ENCODE results near the gene KRTAP12-1. TPM values are rescaled to one million over a fixed set of nuclear protein-coding genes. Genes with fewer than 3 reads are reported as not detected.

Gene KRTAP12-1
- total and polyA plus RNA-seq, 7 donors = not detected

GRCh38 chr21:44724196-44724595 lies 42.2 kb upstream of the KRTAP12-1 start:
- no peak for TF ChIP-seq CTCF (IDR thresholded peaks at IDR 0.05)
- Histone ChIP-seq H3K27ac (no peak overlapping the region), H3K36me3 (ENCODE audit: insufficient read depth in 1 of 2, low read depth in 1 of 2) (no peaks in the 10 kb centered on the region), H3K4me1 (no peaks in the 10 kb centered on the region), H3K27me3 (ENCODE audit: insufficient read depth in 3 of 3, low read length in 2 of 3) (peaks cover 0 to 71% (median 10%) of the 10 kb centered on the region in 3 donors), H3K9me3 (no peaks in the 10 kb centered on the region), H3K4me3 (no peak overlapping the region)
- intact Hi-C loops (cut with DNase I) = no loop called here
- 83 to 87% (median 87%) methylated on average over 7 of the region's 7 CpGs for WGBS, 3 donors
- DNase-seq (no peak), ATAC-seq (no peak)

GRCh38 chr21:44723177-44724131 lies 41.5 kb upstream of the KRTAP12-1 start:
- Histone ChIP-seq H3K4me3 (no peak overlapping the region), H3K4me1 (no peaks in the 10 kb centered on the region), H3K27ac (no peak overlapping the region), H3K9me3 (no peaks in the 10 kb centered on the region), H3K27me3 (ENCODE audit: insufficient read depth in 3 of 3, low read length in 2 of 3) (peaks cover 0 to 78% (median 10%) of the 10 kb centered on the region in 3 donors), H3K36me3 (ENCODE audit: insufficient read depth in 1 of 2, low read depth in 1 of 2) (no peaks in the 10 kb centered on the region)
- DNase-seq (no peak), ATAC-seq (no peak)
- 17 to 18% (median 18%) methylated on average over 55 to 61 of the region's 61 CpGs for WGBS, 3 donors
- intact Hi-C loops (cut with DNase I) = no loop called here
- TF ChIP-seq CTCF (IDR thresholded peaks at IDR 0.05) = no peak

- H3K4me1 ChIP-seq = no peaks in the 10 kb centered on the region
- H3K27me3 ChIP-seq (ENCODE audit: insufficient read depth in 3 of 3, low read length in 2 of 3) = peaks cover 0 to 84% (median 10%) of the 10 kb centered on the region in 3 donors
- H3K4me3 ChIP-seq = no peak overlapping the region
- WGBS, 3 donors = 46 to 58% (median 56%) methylated on average over 5 of the region's 5 CpGs
- intact Hi-C loops (cut with DNase I) = no loop called here
- H3K9me3 ChIP-seq = no peaks in the 10 kb centered on the region
- TF ChIP-seq CTCF (IDR thresholded peaks at IDR 0.05) = no peak
- ATAC-seq (no peak), DNase-seq (no peak)
- no peaks in the 10 kb centered on the region for H3K36me3 ChIP-seq (ENCODE audit: insufficient read depth in 1 of 2, low read depth in 1 of 2)
- H3K27ac ChIP-seq = no peak overlapping the region
These were observed 40.8 kb upstream of the KRTAP12-1 start for GRCh38 chr21:44722731-44723130.

- Histone ChIP-seq H3K9me3 (no peaks in the 10 kb centered on the region), H3K27ac (no peak overlapping the region), H3K4me3 (no peak overlapping the region), H3K27me3 (ENCODE audit: insufficient read depth in 3 of 3, low read length in 2 of 3) (peaks cover 0 to 67% (median 8%) of the 10 kb centered on the region in 3 donors), H3K36me3 (ENCODE audit: insufficient read depth in 1 of 2, low read depth in 1 of 2) (no peaks in the 10 kb centered on the region), H3K4me1 (no peaks in the 10 kb centered on the region)
- TF ChIP-seq CTCF (IDR thresholded peaks at IDR 0.05) = no peak
- WGBS, 3 donors = 88 to 92% (median 90%) methylated on average over 2 of the region's 2 CpGs
- intact Hi-C loops (cut with DNase I) = no loop called here
- no peak for ATAC-seq
- no peak for DNase-seq
These were observed 38.2 kb upstream of the KRTAP12-1 start for GRCh38 chr21:44720170-44720569.
